Left forelimb (tissue), 1 donor: ENCODE results near the gene MPZL1.

Source experiments
- DNase-seq: peaks from one replicate; pipeline ENCODE4 v3.0.0-alpha.2; 2018; ENCODE audit warnings: low spot score

MPZL1 gene

DNA sequence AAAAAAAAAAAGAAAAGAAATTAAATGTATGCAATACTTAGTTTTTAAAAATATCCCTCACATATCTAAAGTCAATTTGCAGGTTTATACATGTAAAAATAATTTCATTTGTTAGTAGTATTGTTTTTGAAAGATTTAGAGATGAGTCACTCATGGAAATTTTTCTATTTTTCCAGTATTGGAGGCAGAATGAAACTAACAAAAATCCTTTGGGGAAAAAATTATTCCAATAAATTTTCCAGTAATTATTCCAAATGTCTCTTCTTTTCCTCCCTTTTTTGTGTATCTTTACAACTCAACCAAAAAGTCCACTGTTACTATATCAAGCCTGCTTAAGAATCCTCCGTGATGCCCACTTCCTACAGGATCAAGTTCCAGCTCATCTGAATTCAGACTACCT, 29.9 kb downstream of the MPZL1 start:
- no peak for DNase-seq

DNA sequence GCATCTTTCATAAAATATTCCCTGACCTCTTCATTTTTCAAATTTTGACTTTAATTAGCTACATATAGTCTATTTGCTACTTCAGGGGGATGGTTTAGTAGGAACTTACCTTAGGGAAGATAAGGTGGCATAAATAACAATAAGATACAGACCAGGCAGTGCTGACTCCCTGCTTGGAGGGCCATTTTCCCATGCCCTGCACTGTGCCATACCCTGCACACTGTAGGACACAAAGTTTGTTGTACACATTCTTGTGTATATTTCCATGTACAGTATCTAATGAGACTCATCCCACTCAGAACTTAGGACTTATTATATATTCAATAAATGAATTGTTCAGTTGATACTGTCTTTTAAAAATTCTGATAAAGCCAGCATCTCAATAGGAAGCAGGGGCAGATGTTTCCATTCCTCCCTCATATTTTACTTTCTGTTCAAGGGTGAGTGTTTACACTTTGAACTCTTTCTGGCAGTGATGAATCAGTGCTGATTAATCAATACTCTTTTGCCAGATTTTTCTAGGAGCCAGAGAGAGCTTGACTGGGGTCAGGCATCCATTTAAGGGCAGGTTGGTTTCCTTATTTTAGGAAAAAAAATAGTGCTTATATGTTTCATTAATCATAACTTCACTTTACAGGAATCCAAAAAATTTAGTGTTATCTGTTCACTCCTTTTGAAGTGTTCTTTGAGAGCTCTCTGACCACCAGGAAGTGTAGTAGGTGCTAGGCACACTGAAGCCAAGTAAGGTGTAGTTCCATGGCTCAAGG, 30.6 kb downstream of the MPZL1 start:
- DNase-seq = no peak

DNA sequence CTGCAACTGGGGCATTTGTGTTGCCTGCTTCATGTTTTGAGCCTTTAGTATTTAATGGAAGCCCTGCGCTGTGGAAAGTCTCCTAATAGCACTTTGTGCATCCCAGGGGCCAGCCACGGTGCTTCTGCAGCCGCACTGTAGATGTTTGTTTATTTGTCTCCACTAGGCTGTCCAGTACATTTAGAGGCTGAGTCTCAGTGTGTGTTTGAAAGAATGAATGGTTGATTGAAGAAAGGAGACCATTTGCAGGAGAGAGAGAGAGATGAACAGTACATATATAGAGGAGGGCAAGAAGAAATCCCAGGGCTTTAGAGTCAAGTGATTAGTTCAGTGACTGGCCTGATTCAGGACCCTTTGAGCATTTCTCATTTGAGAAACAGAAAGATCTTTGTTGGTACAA, 33.9 kb downstream of the MPZL1 start:
- DNase-seq = no peak

DNA sequence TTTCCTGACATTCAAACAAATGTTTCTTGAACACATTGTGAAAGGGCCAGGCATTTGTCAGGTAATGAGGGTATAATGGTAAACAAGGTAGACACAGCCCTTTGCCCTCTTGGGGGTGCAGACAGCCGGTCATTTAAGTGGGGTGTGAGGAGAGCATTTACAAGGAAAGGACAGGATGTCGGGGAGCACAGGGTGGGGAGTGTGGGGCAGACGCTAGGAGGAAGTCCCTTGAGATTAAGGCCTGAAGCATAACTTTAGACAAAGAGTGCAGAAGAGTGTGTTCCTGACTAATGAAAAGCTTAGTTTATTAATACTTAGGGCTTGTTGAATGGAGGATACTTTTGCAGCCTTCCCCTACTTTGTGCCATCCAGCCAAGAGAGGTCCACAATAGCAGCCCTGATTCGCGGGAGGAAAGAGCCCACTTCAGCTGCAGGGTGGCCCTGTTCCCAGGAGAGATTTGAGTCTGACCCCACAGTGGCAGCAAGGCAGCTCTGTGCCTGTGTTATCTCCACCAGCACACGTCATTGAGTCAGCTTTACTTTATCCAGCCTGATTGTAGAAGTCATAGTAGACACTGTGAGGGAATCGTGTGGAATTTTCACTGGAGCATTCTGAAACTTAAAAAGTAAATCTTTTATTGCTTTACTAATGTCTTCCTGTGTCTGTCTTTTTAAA, 35.1 kb downstream of the MPZL1 start:
- DNase-seq = no peak

DNA sequence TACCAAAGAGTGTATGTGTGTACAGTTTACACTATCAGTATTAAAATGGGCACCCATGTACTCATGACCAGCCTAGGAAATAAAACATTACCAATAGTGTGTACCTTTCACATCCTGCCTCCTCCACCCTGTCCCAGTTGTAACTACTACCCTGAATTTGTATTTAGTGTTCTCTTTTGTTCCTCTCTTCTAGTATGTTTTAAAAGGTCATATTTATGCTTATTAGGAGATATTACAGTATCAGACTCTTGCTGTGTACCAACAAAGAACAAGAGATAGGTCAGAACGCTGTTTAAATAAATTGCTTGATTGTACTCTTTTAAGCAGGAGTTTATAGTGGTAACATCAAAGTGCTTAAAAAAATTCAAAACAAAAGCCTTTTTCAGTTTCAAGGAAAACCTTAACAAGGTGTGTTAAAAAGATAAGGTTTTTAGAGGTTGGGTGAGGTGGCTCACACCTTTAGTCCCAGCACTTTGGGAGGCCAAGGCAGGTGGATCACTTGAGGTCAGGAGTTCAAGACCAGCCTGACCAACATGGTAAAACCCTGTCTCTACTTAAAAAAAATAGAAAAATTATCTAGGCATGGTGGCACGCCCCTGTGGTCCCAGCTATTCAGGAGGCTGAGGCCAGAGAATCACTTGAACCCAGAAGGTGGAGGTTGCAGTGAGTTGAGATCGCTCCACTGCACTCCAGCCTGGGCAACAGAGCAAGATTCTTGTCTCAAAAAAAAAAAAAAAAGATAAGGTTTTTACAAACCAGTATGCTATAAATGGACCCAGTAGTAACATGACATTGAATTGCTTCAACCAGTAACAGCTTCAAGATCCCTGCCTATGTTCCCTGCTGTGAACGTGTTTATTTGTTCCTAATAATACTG, 35.9 kb downstream of the MPZL1 start:
- no peak for DNase-seq

DNA sequence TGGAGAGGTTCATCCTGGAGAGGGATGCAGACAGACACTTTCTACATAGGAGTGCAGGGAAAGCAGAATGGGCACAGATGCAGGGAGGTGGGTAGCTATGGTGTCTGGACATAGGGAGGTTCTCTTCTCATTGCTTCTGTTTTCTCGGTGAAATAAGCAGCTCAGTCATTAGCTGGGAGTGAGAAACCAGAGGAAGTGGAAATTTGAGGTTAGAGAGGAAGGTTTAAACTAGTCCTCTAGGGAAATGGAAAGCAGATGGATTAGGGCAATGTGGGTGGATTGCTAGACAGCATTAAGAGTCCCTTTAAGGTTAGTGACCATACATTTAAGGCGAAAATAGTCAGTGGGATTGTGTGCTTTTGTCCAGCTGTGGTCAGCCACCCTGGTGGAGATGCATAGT, 39.6 kb downstream of the MPZL1 start:
- no peak for DNase-seq

DNA sequence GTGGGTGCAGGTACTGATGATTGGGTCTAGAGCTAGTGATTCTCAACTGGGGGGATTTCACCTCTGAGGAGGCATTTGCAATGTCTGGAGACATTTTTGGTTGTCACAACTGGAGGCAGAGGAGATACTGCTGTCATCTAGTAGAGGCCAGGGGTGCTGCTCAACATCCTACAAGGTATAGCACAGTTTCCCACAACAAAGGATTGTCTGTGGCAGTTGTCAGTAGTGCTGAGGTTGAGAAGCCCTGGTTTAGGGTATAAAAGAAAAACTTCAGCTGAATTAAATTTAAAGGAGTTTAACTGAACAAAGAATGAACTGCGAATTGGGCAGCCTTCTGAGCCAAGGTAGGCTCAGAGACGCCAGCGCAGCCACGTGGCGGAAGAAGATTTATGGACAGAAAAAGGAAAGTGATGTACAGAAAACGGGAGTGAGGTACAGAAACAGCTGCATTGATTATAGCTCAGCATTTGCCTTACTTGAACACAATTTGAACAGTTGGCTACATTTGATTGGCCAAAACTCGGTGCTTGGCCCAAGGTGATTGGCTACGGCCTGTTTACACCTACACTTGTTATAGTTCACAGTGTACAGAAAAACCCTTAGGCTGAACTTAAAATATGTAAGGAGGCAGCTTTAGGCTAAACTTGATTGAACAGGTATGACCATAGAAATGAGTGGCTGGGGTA, 40.4 kb downstream of the MPZL1 start:
- no peak for DNase-seq

DNA sequence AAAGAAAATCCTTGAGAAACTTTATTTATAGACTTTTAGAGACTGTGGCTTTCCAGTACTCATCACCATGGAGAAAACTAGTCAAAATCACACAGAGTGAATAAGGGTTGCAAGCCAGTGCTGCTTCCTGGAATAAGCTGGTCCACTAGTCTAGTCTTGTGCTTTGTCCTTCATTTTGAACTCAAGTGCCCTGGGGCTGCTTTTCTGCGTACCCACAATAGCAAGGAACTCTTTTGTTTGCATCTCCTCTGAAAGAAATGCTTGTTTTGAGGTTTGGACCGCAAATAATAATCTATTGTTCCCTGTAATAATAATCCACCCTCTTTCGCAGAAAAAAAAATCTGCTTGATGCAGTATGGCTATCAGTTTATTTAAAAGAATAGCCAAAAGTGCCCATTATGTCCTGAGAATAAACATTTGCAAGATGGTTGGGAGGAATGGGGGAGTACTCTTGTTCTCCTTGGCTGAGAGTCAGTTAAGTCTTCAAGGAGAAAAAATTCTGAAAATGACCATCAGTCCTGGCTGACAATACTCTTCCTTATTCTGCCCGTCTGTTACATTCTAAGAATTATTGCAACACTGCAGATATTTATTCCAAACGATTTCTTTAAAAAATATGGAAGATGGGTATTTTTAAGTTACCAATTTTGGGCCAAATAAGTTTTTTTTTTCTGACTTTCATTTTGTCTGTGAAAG, 41.9 kb downstream of the MPZL1 start:
- DNase-seq = no peak

DNA sequence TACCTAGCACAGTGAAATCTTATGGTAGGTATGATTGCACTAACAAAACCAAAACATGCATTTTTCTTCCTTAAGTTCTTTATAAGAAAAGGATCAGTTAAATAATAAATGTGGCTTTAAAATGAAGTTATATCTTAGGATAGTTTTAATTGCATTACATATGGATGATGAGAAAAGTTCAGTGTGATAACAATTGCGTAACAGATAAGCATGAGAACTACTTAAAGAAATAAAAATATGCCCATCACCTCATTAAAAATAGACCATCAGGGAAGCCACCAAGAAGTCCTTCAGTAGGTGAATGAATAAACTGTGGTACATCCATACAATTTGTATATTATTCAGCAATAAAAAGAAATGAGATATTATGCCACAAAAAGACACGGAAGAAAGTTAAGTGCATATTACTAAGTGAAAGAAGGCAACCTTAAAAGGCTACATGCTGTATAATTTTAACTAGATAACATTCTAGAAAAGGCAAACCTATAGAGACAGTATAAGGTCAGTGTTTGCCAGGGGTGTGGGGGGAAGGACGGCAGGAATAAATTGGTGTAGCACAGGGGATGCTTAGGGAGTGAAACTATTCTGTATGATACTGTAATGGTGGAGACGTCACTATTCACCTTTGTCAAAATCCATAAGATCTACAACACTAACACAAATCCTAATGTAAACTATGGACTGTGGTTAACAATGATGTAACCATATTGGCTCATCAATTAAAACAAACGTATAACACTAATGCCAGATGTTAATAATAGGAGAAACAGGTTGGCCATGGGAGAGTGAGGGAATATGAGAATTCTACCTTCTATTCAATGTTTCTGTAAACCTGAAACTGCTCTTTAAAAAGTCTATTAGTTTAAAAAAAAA, 42.9 kb downstream of the MPZL1 start:
- DNase-seq = no peak

DNA sequence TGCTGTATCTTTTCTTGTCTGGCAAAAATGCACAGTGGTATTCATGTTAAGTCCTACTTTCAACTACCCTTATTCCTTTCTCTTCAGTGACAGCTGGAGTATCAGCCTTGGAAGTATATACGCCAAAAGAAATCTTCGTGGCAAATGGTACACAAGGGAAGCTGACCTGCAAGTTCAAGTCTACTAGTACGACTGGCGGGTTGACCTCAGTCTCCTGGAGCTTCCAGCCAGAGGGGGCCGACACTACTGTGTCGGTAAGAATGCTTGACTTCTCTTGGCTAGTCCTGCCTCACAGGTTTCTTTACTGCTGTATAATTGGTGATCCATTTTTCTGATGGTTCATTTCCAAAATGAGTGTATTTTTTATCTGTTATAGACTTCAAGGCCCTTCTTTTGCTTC, 43.7 kb downstream of the MPZL1 start:
- no peak for DNase-seq

DNA sequence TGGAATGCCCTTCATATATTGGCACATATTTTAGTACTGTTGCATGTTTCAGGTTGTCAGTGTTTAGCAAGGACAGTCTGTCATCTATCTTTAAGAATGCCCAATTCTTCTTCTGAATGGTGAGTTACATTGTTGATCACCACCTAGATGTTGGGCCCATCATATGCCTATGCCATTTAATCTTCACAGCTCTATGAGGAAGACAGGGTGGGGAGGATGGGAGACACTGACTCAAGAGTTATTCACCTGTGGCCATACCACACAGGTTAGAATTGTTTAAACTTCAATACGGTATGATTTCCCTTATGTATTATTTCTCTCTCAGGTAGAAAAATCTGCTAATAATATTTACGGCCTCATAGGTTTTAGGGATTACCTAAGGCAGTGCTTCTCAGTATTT, 44.8 kb downstream of the MPZL1 start:
- DNase-seq = no peak

DNA sequence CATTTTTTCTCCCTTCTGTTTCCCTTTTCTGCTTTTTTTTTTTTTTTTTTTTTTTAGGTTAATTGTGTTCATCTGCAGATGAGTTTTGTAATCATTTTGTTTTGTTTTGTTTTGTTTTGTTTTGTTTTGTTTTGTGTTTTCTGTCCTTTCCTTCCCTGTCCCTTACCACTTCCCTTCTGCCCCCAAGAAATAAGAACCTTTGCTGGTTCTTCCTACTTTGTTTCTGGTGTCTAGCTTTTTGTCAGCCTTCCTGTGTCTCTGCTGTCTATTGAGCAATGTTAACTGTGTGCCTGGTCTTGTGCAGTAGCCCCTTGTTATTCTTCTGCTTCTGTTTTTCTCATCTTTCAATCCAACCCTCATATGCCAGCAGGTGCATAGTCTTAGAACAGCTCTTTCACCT, 46.0 kb downstream of the MPZL1 start:
- no peak for DNase-seq

DNA sequence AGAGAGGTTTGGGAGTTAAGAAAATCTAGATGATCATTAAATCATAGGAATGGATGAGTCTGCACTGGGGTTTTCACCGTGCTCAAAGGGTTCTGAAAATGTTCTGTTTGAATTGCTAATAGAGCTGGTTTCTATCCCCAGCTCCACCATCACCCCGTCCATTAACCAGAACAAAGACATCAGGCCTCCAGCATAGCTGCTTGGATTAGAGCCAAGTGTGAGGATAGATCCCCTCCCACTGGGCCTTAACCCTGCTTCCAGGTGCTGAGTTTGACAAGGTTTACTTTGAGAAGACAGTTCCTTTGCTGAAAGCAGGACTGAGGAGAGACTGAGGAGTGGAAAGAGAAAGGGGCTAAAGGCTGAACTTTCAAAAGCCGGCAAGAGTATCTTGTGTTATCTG, 48.3 kb downstream of the MPZL1 start:
- DNase-seq = no peak

DNA sequence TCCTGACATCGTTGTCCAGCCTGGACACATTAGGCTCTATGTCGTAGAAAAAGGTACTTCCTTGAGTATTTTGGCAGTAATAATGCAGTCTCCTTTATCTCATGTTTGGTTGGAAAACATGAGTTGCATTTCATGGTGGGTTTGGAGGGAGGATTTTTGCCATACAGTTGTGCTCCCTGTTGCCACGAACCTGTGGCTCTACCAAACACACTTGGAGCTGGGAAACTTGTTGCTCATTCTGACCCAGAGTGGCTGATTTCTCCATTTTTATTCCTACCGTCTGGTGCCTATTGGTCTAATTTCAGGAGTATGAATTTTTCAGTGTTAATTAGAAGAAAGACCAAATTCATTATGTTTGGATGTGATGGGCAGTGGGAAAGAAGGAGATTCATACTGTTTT, 50.7 kb downstream of the MPZL1 start:
- DNase-seq = no peak

DNA sequence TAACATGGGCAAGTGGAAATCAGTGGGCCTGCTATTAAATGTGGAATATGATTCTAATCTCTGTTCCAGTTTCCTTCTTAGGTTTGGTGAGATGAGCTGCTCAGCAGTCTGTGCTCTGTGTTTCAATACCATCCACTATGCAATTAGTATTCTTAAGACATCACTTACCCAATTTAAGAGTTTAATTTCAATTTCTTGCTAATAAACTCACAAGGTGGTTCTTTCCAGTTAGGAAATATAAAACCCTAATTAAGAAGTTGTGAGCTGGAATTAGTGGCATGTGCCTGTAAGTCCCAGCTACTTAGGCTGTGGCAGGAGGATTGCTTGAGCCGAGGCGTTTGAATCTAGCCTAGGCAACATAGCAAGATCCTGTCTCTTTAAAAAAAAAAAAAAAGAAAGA, 51.7 kb downstream of the MPZL1 start:
- no peak for DNase-seq

DNA sequence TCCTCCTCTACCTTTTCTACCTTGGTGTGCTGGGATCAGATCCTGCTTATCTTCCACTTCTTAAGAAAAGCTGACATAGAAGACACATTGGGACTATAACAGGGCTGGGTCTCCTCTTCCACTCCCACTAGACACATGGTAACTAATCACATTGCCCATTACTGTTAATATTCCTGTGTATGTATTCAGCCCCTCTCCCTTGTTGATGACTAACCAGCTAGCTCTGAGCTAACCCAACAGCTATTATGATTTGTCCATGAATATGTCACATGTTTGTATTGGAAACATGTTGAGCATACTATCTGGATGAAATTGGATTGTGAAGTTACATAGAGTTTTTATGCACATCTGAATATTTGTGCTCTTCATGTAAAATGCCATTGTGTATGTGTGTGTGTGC, 52.9 kb downstream of the MPZL1 start:
- no peak for DNase-seq

DNA sequence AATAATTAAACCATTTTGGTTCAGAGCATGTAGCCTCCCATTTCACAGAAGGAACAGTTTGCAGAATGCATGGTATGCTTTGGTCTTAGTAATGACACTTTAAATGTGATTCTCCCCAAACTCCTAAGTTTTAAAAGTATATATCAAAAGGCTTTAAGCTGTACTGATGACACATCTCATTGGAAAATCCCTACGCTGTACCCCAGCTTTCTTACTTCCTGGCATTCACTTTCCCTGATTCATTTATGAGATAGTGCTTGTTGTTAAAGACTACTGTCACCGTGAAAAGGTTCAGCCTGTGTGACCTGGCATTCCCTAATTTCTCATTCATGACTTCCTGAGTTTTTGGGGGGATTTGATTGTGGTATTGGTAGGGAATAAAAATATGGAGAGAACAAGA, 53.4 kb downstream of the MPZL1 start:
- no peak for DNase-seq

DNA sequence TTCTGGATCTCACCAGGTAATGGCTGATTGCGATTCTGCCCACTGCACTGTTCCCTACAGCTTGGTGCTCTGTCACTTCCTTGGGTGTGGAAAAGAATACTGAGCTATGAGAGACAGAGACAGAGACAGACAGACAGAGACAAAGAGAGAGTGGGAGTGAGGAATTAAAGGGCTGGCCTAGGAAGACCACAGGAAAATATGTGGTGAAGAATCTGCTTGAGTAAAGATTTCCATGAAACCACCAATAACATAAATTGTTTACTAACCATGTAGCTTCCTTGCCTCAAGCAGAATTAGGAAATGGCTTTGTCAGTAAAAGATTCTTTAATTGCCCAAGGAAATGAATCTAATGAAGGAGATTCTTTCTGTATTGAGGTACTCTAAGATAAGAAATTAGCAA, 54.4 kb downstream of the MPZL1 start:
- no peak for DNase-seq

DNA sequence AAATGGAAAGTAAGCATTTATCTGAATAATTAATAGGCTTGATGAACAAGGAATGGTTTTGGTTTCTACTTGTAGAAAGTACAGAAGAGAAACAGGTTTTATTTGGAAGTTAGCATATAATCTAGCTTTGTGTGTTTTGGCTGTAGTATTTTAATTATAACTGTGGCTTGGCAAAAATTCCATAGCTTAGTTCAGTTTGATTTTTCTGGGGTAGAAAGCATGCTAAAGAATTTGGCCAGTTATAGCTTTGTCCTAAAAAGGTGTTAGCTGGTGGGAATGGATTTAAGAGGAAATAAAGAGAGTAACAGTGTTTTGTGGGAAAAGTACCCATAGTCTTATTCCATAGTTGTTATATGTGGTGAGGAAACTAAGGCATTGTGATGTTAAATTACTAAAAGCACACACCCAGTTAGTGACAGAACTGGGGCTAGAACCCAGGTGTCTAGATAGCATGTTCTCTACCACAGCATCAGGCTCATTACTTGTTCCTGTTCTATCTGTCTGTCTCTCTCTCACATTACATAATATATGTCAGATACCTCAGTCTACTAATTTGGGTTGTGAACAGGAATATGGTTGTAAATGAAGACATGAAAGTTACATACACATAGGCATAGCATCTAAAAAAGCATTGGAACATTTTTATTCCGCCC, 55.0 kb downstream of the MPZL1 start:
- no peak for DNase-seq

DNA sequence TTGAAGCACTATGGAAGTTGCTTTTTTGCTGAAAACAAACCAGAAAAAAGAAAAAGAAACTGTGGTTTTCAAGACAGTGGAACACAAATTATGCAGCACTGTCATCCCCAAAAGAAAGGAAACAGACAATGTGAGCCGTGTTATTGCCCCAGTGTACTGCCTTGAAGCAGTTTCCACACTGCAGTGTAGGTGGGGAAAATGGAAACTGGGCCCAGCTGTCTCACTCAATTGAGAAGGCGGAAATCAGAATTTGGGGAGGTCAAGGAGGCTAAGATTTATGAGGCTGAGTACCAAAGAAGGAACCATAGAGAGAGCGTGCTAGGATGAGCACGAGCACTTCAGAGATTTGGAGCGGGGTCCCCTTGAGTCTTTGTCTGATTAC, 55.5 kb downstream of the MPZL1 start:
- no peak for DNase-seq
